ENCODE measurements around the gene AP4E1.

DNA sequence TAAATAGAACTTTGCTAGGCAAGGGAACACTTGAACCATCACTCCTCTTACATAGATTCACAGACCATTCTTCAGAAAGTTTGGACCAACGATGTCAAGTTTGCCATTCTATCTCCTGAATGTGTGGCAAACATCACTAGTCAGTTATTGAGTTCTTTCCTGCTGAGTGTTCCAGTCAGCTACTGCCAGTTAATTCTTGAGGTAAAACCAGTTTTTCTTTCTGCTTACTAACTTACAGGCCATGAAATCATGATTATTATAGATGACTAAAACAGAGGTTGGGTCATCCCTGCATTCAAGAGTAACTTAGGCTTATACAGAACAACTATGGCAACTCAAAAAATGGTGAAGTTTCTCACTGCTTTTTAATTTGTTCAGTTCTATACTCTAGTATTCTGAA lies 88.2 kb downstream of the AP4E1 start:
- no peak for TF ChIP-seq YY1 (IDR thresholded peaks at IDR 0.05; ENCODE audit: insufficient read depth, insufficient read length)
- TF ChIP-seq ZNF274 (IDR thresholded peaks at IDR 0.05; ENCODE audit: low read depth, low read length), result no peak
